GM19328 (cell line): ENCODE measurements around the gene COX15.
A peak's percentile ranks its signal among the peaks of the same experiment; 100 is the strongest.
"Not testable (repeated sequence)": the region's sequence is repeated elsewhere in the genome, so short reads cannot be mapped to it uniquely, and the experiment has no call there.

Experiments
- ATAC-seq: cut with Tn5 transposase; IDR thresholded peaks from one replicate; pipeline ENCODE4 v1.9.1; 2021; ENCODE audit warnings: mild to moderate bottlenecking, moderate library complexity; ENCODE audit not compliant: unreplicated experiment

Gene COX15

DNA sequence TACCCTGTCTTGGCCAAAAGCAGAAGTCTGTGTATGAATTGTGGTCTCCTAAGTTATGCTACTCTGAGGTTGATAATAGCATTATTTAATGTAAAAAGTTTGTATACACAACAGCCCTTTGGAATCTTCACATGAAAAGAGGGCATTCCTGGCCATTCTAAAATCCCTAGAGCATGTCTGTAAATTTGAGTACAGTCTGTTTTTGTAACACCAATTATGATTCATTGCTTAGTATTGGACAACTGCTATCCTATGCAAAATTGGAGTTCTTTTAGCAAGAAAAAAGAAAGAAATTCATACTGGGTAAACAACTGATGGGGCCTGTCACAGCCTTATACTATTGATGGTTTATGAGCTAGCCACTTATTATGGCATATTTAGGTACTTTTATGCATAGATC, 10.3 kb upstream of the COX15 start:
- no peak for ATAC-seq

DNA sequence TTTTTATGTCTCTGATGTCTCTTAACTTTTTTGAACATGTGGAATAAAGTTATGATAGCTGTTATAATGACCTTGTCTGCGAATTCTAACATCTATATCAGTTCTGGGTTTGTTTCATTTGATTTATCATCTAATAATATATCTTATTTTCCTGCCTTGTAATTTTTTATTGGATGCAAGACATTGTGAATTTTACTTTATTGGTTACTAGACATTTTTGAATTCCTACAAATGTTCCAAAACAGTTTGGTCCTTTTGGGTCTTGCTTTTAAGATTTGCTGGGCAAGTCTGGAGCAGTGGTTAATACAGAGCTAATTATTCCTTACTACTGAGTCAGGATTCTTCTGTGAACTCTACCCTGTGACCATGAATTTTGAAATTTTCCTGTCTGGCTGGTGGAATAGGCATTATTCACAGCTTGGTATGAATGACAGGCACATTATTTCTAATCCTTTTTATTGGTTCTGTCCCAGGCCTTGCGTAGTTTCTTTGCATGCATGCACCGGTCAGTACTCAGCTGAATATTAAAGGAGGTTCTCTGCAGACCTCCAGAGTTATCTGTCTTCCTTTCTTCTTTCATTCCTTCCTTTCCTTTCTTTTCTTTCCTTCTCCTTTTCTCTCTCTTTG, 9.1 kb upstream of the COX15 start:
- ATAC-seq = no peak

DNA sequence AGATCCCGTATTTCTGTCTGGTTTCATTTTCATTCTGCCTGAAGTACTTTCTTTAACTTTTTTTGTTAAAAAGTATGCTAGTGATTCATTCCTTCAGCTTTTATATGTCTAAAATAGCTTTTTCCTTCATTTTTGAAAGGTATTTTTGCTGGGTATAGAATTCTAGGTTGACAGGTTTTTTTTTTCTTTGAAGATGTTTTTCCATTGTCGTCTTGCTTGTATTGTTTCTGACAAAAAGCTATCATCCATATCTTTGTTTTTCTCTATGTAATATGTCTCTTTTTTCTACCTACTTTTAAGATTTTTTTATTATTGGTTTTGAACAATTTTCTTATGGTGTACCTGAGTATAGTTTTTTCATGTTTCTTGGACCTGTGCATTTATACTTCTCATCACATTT, 8.3 kb upstream of the COX15 start:
- ATAC-seq = no peak

DNA sequence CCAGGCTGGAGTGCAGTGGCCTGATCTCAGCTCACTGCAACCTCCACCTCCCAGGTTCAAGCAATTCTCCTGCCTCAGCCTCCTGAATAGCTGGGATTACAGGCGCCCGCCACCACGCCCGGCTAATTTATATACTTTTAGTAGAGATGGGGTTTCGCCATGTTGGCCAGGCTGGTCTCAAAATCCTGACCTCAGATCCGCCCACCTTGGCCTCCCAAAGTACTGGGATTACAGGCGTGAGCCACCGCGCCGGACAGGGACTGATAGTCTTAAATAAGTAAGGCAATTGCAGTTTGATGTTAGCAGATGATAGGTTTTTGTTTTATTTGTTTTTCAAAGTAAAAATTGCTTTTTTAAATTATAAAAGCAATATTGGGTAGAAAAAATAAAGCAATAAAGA, 2.2 kb upstream of the COX15 start:
- not testable (repeated sequence) for ATAC-seq

DNA sequence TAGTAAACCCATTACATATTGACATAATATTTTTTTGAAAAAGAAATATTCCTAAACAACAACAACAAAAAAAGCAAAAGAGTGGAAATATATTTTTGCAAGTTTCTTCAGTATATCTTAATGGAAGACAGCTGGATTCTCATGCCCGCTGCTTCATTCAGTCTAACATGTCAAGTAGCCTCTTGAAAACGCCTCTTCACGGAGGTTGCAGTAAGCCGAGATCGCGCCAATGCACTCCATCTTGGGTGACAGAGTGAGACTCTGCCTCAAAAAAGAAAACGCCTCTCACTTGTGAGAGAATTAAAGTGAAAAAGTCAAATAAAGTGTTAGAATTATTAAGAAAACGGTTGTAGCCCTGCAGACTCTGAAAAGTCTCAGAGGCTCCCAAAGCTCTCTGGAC, 1.4 kb upstream of the COX15 start:
- ATAC-seq = no peak

DNA sequence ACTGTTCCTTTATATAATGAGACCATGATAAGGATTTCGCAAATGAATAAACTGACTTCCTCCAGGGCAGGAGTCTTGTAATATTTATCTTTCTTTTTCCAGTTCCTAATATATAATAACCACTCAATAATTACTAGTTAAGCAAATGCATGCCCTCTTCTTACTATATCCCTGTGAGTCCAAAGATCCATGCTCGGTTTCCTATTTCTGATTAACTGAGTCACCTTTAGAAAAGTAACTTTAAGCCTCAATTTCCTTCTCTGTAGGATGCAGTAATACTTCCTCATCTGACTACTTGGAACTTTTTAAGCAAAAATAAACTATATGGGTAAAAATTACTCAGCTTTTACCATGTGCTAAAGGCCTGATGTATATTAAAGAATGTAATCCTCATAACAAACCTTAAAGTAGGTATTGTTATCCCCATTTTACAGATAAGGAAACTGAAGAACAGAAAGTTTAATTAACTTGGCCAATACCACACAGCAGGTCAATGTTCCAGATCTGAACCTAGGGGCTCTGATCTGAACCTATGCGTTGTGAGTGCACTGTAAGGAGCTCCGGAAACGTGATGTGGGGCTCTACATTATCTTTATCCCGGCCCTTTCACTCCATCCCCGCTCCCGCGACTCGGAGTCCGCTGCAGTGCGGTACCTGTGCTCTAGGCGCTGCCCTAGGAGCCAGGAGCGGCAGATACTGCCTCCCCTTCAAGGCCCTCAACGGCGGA, 458 bp downstream of the COX15 start:
- peak; percentile 45 for ATAC-seq

DNA sequence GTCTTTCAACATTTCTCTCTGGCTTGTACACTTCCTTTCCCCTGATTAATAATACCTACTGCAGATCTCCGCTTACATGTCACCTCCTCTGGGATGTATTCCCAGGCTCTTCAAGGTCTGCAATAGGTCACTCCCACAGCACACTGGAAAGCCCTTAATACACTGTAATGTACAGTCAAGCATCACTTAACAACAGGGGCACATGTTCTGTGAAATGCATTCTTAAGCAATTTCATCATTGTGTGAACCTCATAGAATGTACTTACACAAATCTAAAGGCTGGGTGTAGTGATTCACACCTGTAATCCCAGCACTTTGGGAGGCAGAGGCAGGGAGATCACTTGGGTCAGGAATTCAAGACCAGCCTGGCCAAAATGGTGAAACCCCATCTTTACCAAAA, 1.9 kb downstream of the COX15 start:
- ATAC-seq = no peak

DNA sequence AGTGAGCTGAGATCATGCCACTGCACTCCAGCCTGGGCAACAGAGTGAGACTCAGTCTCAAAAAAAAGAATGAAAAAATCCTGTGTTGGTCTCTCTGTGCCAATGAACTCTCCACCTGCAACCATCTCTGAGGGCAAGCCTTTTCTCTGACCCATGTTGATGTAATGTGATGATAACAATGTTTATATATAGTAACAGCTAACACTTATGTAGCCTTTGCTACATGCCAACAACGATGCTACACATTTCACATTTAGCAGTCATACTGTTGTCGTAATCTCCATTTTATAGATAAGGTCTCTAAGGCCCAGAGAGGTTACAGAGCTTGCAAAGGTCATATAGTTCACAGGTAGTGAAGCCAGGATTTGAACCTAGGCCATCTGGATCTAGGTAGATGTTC, 11.5 kb downstream of the COX15 start:
- no peak for ATAC-seq

DNA sequence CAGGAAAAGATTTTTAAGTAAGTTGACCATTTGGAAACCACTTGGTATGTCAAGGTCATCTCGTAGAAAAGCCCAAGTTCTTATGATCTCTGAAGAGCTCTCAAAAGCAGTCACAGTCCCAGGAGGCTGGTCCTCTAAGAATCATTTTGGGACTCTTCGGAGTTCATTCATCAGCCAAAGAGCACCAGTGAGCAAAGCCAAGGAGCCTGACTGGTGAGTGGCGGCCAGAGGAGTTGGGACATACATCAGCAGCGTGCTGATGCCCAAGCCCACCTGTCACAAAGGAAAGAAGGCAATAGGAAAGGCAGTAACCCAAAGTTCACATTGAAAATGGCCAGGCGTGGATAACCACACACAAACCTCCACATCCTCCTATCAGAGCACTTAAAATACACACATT, 17.5 kb downstream of the COX15 start:
- no peak for ATAC-seq

DNA sequence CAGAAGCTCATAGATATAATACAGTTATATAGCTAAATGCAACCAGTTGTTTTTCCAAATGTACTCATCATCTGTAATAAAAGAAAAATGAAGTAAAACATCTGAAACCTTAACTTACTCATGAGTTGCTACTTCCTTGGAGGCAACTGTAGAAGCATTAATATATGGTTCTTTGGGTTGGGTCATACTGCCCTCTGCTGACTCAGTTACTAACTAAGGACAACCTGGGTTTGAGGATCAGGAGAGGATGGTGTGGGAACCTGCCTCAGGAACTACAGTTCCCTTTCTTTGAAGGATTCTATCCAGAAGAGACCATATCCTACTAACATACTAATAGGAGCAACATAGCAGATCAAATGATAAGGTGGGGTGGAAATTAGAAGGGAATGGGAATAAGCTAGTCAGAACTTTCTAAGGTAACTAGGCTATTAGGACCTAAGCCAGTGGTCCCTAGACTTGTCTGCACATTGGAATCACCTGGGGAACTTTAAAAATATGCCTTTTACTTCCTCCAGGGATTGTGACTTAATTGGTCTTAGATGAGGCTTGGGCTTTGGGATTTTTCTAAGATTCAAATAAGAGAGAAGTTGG, 20.7 kb downstream of the COX15 start:
- ATAC-seq = no peak

DNA sequence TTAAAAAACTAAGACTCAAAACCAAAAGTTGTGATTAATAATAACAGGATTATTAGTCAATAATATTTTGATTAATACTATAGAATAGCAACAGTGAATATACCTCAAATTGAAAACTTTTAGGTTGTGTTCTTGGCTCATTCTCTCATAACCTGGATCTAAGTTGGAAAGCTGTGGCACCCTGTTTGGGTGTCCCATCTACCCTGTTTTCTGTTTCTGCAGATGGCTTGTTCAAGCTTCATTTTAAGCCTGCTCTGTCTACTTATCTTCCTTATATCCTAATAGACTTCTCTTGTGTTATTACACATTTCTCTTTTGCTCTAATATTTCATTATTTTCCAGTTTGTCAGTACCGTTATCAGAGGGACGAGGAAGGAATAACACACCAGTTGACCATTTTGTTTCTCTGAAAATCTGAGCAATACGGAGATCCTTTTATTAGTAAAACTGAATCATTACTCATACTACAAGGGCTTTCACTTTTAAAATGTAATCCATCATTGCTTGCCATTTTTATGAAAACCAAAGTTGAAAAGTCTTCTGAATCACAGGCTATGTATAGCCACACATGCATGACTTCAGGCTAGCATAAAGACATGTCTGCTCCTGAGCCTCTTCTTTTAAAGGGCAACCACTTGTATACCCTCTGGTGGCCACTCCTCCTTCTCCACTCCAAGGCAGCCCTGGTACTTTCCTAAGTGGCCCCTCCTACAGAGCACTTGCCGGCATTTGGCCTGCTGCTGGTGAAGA, 22.3 kb downstream of the COX15 start:
- no peak for ATAC-seq

DNA sequence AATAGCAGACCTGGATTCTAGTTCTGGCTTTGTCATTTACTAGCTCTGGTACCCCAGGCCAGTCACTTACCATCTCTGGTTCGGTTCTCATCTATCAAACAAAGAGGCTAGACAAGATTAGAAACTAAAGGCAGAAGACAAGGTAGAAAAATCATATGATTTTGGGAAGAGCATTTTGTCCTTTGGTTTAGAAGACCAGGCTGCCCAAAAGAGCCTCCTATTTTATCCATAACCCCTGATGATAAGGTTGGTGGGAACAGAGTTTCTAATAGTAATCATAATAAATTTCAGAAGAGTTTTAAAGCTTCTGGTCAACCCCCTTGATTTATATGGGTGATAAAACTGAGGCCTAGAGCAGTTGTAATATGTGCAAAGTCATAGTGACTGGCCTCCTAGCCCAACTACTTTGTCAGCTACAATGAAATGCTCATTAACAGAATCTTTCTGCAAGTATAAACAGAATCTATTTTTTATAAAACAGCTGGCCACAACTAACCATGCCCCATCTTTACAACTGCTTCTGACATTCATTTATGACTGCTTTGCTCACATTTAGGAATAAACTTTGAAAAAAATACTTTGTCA, 23.4 kb downstream of the COX15 start:
- no peak for ATAC-seq

DNA sequence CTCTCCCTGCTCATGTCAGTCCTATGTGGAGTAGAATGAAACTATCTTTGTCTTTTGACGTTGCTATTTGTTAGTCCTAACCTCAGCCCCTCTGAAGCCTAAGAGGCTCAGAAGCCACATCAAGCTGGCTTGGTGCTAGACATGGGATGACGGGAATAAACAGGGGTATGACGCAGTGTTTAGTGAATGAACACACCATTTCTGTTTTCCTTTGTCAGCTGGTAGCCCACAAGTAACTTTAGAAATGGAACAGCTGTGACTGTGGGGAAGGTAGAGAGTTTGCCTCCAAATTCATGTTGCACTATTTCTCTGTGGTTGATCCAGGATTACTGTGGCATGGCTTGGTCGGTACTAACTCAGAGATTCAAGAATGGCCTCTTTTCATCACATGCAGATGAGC, 31.3 kb downstream of the COX15 start:
- ATAC-seq = no peak

DNA sequence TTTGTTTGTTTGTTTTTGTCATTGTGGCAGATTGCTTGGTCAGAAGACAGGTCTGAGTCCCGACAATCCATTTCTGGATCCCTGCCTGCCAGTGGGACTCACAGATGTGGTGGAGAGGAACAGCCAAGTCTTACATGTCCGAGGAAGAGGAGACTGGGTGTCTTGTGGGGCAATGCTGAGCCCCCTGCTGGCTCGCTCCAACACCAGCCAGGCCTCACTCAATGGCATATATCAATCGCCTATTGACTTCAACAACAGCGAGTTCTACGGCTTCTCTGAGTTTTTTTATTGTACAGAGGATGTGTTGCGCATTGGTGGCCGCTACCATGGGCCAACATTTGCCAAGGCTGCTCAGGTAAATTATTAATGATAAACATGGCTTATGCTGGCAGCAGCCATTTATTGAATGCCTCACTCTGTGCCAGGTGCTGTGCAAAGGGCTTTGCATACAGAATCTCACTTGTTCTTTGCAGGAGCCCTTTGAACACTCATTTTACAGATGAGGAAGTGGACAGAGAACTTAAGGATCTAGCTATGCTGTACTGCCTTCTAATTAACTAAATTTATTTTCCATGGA, 33.3 kb downstream of the COX15 start:
- ATAC-seq = no peak

DNA sequence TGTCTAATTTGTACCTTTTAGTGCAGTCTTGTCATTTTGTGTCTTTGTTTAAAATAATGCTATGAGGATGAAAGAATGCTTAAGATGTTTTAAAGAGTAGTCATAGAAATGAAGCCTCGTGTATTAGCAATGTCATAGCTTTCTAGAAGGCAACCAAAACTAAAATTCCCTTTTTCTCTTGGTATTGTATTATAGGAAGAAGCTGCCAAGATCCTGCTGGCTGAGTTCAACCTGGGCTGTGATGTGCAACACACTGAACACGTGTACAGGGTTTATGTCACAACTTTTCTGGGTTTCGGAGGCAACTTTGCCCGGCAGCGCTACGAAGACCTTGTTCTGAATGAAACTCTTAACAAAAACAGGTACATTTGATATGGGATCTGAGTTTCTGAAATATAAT, 36.2 kb downstream of the COX15 start:
- no peak for ATAC-seq

DNA sequence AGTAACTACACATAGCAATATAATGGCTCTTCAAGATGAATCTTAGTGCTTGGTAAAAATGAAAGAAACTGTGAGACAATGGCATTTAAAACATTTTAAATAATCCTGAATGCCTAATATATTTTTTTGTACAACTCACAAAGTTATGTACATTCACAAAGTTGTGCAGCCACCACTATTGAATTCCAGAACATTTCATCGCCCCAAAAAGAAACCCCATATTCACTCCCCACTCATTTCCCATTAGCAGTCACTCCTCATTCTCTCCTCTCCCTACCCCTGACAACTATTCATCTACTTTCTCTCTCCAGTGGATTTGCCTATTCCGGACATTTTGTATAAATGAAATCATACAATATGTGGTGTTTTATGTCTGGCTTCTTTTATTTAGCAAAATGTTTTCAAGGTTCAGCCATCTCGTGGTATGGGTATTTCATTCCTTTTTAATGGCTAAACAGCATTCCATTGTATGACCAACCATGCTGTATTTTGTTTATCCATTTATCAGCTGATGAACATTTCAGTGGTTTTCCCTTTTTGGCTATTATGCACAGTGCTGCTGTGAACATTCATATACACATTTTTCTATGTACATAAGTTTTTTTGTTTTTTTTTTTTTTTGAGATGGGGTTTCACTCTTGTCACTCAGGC, 37.9 kb downstream of the COX15 start:
- ATAC-seq = no peak

DNA sequence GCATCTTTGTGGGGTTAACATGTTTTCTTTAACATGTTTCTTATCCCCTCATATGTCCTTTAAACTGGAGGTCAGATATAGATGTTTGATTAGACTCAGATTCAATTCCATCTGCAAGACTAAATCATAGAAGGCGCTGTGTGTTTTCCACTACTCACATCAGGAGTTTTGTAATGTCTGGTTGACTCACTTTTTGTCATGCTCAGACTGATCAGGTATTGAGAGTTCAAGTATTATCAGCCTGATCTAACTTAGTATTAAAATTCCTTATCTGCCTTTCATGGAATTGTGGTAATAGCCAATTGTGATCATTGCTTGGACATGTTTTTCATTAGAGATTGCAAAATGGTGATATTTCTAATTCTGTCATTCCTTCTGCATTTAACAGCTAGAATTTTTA, 42.5 kb downstream of the COX15 start:
- ATAC-seq = no peak

DNA sequence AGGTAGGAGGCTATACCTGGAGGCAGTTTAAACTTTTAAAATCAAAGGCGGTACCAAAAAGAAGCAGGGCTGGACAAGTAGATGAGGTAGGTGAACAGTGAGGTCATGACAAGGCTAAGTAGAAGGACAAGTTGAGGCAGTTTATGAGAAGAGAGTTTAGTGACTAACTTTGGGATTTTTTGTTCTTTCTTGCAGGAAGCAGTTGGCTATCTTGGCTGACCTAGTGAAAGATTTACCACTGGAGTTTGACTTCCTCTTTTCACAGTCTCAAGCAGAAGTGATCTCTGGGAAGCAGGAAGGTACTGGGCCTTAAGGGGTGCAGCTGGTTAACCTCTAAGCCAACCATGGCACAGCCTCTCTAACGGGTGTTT, 46.3 kb downstream of the COX15 start:
- peak; percentile 65 for ATAC-seq

DNA sequence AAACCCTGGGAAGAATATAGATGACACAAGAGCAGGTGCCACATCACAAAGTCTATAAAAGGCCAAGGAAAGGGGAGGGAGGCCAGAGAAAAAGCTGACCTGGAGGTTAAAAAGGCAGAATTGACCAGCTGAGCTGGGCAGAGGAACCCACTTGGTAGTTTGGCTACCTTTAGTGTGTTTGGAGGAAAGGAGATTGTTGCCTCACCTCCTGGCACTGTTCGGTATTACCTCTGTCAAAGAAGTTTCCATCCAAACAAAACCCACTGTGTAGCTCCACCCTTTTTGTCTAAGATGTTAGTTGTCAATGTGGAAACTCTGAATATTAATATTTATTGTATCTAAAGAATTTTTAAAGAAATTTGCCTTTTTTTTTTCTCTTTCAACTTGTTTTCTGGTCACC, 49.2 kb downstream of the COX15 start:
- ATAC-seq = no peak
